ENCODE data around the gene CCDC158.

- TF ChIP-seq, protein P1, sequence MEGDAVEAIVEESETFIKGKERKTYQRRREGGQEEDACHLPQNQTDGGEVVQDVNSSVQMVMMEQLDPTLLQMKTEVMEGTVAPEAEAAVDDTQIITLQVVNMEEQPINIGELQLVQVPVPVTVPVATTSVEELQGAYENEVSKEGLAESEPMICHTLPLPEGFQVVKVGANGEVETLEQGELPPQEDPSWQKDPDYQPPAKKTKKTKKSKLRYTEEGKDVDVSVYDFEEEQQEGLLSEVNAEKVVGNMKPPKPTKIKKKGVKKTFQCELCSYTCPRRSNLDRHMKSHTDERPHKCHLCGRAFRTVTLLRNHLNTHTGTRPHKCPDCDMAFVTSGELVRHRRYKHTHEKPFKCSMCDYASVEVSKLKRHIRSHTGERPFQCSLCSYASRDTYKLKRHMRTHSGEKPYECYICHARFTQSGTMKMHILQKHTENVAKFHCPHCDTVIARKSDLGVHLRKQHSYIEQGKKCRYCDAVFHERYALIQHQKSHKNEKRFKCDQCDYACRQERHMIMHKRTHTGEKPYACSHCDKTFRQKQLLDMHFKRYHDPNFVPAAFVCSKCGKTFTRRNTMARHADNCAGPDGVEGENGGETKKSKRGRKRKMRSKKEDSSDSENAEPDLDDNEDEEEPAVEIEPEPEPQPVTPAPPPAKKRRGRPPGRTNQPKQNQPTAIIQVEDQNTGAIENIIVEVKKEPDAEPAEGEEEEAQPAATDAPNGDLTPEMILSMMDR (IDR thresholded peaks at IDR 0.05): no peak
- no peak for TF ChIP-seq POLR2A (IDR thresholded peaks at IDR 0.05)
- TF ChIP-seq EP300 (IDR thresholded peaks at IDR 0.05): no peak
These were observed 5.3 kb upstream of the CCDC158 start for GRCh38 chr4:76426272-76426671.

Data from ovary (tissue), 3 donors.